ENCODE results near the gene AP3S2.

Gene AP3S2

DNA sequence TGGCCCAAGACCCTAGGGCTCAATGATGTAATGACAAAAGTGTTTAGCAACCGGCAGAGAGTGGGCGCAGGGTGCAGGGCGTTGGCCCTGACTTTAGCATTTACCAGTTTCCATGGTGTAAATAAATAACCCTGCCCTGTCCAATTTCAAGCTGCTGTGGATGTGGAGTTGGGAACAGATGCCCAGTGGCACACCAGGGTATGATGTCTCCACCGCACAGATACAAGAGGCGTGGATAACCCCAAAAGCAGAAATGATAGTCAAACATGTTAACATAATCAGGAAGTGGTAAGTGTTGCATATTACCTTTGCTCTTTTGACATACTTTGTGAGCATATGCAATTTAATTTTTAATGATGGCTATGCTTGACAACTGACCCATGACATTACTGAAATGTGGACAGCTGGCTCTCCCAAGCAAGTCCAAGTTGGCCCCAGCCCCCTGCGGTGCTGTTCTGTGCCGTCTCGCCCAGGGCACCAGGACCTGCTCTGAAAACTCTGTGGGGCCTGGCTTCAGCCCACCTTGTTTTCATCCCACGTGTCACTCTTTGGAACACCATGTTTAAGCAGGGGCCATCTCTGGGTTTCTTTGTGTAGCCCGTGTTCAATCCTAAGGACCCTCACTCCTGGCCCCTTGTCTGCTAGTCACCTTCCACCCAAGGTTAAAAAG, 68.4 kb downstream of the AP3S2 start:
- TF ChIP-seq, protein P1, sequence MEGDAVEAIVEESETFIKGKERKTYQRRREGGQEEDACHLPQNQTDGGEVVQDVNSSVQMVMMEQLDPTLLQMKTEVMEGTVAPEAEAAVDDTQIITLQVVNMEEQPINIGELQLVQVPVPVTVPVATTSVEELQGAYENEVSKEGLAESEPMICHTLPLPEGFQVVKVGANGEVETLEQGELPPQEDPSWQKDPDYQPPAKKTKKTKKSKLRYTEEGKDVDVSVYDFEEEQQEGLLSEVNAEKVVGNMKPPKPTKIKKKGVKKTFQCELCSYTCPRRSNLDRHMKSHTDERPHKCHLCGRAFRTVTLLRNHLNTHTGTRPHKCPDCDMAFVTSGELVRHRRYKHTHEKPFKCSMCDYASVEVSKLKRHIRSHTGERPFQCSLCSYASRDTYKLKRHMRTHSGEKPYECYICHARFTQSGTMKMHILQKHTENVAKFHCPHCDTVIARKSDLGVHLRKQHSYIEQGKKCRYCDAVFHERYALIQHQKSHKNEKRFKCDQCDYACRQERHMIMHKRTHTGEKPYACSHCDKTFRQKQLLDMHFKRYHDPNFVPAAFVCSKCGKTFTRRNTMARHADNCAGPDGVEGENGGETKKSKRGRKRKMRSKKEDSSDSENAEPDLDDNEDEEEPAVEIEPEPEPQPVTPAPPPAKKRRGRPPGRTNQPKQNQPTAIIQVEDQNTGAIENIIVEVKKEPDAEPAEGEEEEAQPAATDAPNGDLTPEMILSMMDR (IDR thresholded peaks at IDR 0.05; ENCODE audit: extremely low read depth, missing control alignments): no peak
- no peak for DNase-seq (ENCODE audit: low spot score)

DNA sequence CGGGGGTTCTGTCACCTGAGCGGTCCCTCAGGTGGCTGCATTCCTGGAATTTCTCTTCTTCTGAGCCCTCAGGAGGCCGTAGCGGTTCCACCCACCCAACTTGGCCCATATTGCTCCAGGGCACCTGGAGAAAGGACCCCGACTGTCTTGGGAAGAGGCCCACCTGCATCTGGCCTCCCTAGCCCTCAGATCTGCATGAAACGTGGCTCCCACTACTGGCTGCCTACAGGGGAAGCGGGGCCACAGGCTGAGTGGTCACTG, 69.3 kb downstream of the AP3S2 start:
- TF ChIP-seq, protein P1 (IDR thresholded peaks at IDR 0.05; ENCODE audit: extremely low read depth, missing control alignments): no peak
- DNase-seq (ENCODE audit: low spot score): no peak

DNA sequence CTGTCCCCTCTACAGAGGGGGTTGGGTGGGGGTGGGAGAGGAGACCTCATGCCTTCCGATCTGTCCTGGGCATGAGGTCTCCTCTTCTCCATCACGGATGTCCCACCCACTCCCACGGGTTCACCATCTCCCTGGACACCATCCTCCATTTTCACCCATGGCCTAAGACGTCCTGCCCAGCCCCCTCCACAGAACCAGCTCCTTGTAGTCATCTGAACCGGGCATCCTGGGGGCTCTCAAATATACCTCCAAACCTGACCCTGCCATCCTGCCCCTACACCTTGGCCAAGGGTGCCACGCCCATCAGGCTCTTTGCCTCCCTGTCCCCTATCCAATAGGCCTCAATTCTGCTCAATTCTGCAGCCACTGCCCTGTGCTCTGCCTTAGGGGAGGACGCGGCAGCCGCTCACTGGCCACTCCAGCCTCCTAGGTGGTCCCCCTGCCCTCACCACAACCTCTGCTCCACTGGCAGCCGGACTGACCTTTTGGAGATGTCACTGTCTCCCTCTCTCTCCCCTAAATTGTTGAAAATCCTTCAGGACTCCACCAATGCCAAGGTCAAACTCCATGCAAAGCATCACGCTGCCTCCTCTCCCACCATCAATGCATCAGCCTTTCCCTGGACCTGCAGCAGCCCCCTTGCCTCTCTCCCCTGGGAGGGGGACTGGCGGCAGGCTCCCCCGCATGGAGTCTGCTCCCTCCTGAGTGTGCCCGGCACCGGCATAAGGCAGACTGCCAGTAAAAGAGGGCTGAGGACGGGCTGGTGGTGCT, 69.8 kb downstream of the AP3S2 start:
- DNase-seq (ENCODE audit: low spot score): no peak
- TF ChIP-seq, protein P1 (IDR thresholded peaks at IDR 0.05; ENCODE audit: extremely low read depth, missing control alignments): no peak

DNA sequence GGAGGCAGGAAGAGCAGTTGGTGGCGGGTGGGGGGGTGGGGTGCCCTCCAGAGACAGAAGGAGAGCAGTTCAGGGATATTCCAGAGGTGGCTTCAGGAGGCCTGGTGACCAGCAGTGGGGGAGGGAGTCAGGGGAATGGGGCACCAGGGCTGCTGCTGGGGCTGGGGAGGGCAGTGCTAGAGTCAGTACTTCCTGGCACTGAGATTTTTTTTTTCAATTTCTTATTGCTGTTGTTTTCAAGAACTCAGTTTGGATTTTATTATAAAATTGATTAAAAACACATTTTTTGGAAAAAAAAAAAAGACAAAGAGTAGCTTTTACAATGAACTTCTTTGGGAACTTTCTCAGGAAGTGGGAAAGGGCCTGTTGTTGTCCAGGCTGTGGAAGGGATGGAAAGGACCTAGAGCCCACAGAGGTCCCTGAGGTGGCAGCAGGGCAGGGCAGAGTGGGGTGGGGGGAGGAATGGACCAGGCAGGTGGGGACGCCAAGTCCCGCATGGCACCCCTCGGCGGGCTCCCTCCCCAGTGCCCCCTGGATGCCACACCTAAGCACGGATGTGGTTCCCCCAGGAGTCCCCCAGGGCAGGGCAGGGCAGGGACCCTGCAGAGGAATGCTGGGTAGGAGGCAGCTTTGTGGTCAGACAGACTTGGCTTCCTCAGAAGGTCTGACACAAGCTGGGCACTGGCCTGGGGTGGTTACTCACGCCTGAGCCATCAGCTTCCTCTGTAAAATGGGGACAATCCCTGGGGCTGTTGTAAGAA, 70.7 kb downstream of the AP3S2 start:
- TF ChIP-seq, protein P1 (IDR thresholded peaks at IDR 0.05; ENCODE audit: extremely low read depth, missing control alignments): no peak
- DNase-seq (ENCODE audit: low spot score): no peak

DNA sequence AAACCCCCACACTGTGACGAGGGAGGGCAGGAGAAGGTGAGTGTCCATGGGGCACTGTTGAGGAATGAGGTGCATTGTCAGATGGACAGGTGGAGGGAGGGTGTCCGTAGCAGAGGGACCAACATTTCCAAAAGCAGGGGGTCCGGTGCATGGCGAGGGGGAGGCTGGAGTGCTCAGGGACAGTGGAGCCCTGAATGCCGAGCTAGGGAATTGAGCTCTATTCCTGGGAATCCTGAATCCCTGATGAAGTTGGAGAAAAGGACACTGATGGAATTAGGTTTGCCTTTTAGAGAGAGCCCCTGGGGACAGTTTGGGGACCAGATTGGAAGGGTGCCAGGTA, 71.2 kb downstream of the AP3S2 start:
- DNase-seq (ENCODE audit: low spot score): no peak
- TF ChIP-seq, protein P1 (IDR thresholded peaks at IDR 0.05; ENCODE audit: extremely low read depth, missing control alignments): no peak

DNA sequence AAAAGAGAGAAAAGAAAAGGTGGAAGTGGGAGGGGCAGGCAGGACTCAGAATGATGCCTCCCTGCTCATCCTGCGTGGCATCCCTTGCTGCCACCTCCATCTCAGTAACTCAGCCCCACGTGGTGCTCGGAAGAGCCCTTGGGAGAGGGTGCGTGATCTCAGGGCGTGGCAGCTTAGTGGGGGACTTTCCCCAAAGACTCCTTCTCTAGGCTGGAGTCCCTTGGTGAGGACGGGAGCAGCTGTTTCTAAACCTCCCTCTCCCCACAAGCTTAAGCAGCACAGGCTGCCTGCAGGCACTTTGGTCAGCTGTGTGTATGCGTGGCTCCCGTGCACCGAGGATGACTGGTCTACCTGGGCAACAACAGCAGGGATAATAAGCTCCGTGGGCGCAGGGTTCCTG, 71.8 kb downstream of the AP3S2 start:
- TF ChIP-seq, protein P1 (IDR thresholded peaks at IDR 0.05; ENCODE audit: extremely low read depth, missing control alignments): no peak
- no peak for DNase-seq (ENCODE audit: low spot score)

Measured in GM20000 (cell line).